Body of pancreas (tissue), 4 donors: ENCODE data around the gene MAFB.

Experiments used
- CTCF ChIP-seq, 7 experiments: fragments of 450-650 bp in 4 of 7; fragments of 200-600 bp in 3 of 7; sonication (generic) in 3 of 7; IDR thresholded peaks; one replicate each; pipeline ENCODE4 v1.5.1; 2016 to 2019; ENCODE audit warnings: antibody characterized with exemption in 7 of 7
- POLR2A ChIP-seq, 3 donors: fragments of 450-650 bp; IDR thresholded peaks; one replicate each; pipeline ENCODE4 v1.6.1; 2016; ENCODE audit warnings: antibody characterized with exemption in 3 of 3, mild to moderate bottlenecking in 2 of 3

- no peak for TF ChIP-seq CTCF (IDR thresholded peaks at IDR 0.05)
- no peak for TF ChIP-seq POLR2A (IDR thresholded peaks at IDR 0.05)
Observed at GRCh38 chr20:40668449-40669228, 20.4 kb downstream of the MAFB start.
